Loucy (cell line): ENCODE data around the gene GAS2L3.

Experiments used
- EZH2phosphoT487 ChIP-seq: fragments of 200-600 bp; IDR thresholded peaks from 2 replicates; pipeline ENCODE4 v1.6.1; 2018; ENCODE audit warnings: antibody characterized with exemption, mild to moderate bottlenecking, moderate library complexity, borderline replicate concordance
- TF ChIP-seq, protein P1 (sequence below): fragments of 200-600 bp; sonication (generic); conservative IDR thresholded peaks from 2 replicates; pipeline ENCODE4 v1.5.1; 2014; ENCODE audit warnings: mild to moderate bottlenecking, antibody characterized with exemption, low read length

DNA sequence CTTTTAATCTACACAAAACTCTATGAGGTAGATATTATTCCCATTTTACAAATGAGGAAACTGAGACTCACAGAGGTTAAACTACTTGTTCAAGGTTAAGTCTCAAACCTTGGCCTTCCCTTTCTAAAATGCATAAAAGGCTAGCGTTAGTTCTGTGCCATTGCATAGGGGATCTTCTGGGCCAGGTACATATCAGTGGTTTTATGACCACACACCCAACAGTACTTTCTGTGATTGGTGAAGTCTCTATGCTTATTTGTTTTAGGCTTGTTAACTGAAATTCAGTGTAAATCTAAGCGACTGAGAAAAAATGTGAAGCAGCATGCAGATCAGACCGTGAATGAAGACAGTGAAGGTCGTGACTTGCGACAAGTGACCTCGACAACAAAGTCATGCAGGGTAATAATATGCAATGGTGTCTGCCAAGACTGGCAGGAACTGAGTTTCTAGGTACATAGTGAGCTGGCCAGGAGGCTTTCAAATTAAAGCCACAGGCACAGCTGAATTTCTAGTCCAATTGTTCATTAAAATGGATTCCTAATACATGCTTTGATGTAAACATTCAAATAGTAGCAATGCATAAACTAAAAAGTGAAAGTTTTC, 38.8 kb upstream of the GAS2L3 start:
- TF ChIP-seq, protein P1, sequence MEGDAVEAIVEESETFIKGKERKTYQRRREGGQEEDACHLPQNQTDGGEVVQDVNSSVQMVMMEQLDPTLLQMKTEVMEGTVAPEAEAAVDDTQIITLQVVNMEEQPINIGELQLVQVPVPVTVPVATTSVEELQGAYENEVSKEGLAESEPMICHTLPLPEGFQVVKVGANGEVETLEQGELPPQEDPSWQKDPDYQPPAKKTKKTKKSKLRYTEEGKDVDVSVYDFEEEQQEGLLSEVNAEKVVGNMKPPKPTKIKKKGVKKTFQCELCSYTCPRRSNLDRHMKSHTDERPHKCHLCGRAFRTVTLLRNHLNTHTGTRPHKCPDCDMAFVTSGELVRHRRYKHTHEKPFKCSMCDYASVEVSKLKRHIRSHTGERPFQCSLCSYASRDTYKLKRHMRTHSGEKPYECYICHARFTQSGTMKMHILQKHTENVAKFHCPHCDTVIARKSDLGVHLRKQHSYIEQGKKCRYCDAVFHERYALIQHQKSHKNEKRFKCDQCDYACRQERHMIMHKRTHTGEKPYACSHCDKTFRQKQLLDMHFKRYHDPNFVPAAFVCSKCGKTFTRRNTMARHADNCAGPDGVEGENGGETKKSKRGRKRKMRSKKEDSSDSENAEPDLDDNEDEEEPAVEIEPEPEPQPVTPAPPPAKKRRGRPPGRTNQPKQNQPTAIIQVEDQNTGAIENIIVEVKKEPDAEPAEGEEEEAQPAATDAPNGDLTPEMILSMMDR = no peak
- no peak for TF ChIP-seq EZH2phosphoT487
